HG02763 (cell line): Measurements from ENCODE around the gene RANBP17.

Experiments
- ATAC-seq: cut with Tn5 transposase; IDR thresholded peaks from one replicate; pipeline ENCODE4 v1.9.1; 2021; ENCODE audit warnings: mild to moderate bottlenecking, moderate library complexity; ENCODE audit not compliant: unreplicated experiment

RANBP17 gene

GRCh38 chr5:171312129-171312974 lies 450.5 kb downstream of the RANBP17 start:
- no peak for ATAC-seq

GRCh38 chr5:171313481-171314206 lies 451.8 kb downstream of the RANBP17 start:
- ATAC-seq: no peak

GRCh38 chr5:171314728-171315385 lies 453.0 kb downstream of the RANBP17 start:
- ATAC-seq: no peak

- no peak for ATAC-seq
Measured at GRCh38 chr5:171315386-171315891, 453.6 kb downstream of the RANBP17 start.

GRCh38 chr5:171315925-171316257 lies 454.1 kb downstream of the RANBP17 start:
- no peak for ATAC-seq

- ATAC-seq: no peak
Measured at GRCh38 chr5:171316258-171317121, 454.7 kb downstream of the RANBP17 start.

- no peak for ATAC-seq
Measured at GRCh38 chr5:171317230-171317629, 455.4 kb downstream of the RANBP17 start.

GRCh38 chr5:171318026-171318425 lies 456.2 kb downstream of the RANBP17 start:
- no peak for ATAC-seq

- ATAC-seq: no peak
Measured at GRCh38 chr5:171321447-171321846, 459.6 kb downstream of the RANBP17 start.

- ATAC-seq: no peak
Measured at GRCh38 chr5:171322527-171322926, 460.7 kb downstream of the RANBP17 start.

- no peak for ATAC-seq
Measured at GRCh38 chr5:171323007-171323406, 461.2 kb downstream of the RANBP17 start.

GRCh38 chr5:171323806-171324632 lies 462.2 kb downstream of the RANBP17 start:
- ATAC-seq: no peak

GRCh38 chr5:171330021-171330420 lies 468.2 kb downstream of the RANBP17 start:
- no peak for ATAC-seq

GRCh38 chr5:171335616-171336015 lies 473.8 kb downstream of the RANBP17 start:
- ATAC-seq: no peak

GRCh38 chr5:171336521-171337209 lies 474.8 kb downstream of the RANBP17 start:
- no peak for ATAC-seq

- no peak for ATAC-seq
Measured at GRCh38 chr5:171337210-171337569, 475.4 kb downstream of the RANBP17 start.

GRCh38 chr5:171340042-171340441 lies 478.2 kb downstream of the RANBP17 start:
- ATAC-seq: no peak

- no peak for ATAC-seq
Measured at GRCh38 chr5:171340491-171340890, 478.7 kb downstream of the RANBP17 start.
